ENCODE measurements around the gene PCNX2.

DNA sequence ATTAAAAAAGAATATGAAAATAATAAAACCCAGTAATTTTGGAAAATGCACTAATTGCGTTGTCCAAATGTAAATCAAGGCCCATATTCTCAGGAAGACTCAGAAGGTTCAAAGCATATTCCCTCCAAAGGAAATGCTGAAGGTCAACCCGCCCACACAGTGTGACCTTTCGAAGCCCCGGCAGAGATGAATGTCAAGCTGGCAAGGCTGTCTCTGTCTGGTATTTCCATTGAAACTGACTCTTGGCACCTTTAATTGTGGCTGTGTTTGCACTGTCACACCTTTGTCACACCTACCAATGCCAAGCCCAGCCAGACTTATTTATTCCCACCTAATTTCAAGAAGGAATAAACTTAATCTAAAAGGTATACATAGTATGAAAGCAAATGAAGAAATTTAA lies 262.6 kb downstream of the PCNX2 start:
- TF ChIP-seq POLR2A (IDR thresholded peaks at IDR 0.05; ENCODE audit: low read depth, low read length) (no peak), MEF2A (IDR thresholded peaks at IDR 0.05; ENCODE audit: insufficient read depth, low read depth, low read length) (no peak)
- TF ChIP-seq, protein P1, sequence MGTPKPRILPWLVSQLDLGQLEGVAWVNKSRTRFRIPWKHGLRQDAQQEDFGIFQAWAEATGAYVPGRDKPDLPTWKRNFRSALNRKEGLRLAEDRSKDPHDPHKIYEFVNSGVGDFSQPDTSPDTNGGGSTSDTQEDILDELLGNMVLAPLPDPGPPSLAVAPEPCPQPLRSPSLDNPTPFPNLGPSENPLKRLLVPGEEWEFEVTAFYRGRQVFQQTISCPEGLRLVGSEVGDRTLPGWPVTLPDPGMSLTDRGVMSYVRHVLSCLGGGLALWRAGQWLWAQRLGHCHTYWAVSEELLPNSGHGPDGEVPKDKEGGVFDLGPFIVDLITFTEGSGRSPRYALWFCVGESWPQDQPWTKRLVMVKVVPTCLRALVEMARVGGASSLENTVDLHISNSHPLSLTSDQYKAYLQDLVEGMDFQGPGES (IDR thresholded peaks at IDR 0.05), result no peak
- TF ChIP-seq, protein P2, sequence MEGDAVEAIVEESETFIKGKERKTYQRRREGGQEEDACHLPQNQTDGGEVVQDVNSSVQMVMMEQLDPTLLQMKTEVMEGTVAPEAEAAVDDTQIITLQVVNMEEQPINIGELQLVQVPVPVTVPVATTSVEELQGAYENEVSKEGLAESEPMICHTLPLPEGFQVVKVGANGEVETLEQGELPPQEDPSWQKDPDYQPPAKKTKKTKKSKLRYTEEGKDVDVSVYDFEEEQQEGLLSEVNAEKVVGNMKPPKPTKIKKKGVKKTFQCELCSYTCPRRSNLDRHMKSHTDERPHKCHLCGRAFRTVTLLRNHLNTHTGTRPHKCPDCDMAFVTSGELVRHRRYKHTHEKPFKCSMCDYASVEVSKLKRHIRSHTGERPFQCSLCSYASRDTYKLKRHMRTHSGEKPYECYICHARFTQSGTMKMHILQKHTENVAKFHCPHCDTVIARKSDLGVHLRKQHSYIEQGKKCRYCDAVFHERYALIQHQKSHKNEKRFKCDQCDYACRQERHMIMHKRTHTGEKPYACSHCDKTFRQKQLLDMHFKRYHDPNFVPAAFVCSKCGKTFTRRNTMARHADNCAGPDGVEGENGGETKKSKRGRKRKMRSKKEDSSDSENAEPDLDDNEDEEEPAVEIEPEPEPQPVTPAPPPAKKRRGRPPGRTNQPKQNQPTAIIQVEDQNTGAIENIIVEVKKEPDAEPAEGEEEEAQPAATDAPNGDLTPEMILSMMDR (IDR thresholded peaks at IDR 0.05 in 2 of 3, conservative IDR thresholded peaks at IDR 0.05 in 1 of 3; ENCODE audit: control insufficient read depth in 2 of 3, extremely low read depth in 1 of 3, insufficient read depth in 1 of 3, low read depth in 3 of 3, low read length in 3 of 3), result no peak

Data from GM12878 (cell line).